NCI-H526 (cell line): ENCODE results near the gene COQ3.
A peak's percentile ranks its signal among the peaks of the same experiment; 100 is the strongest.

Source experiments
- DNase-seq, 2 experiments: peaks; one replicate each; lab custom pipeline; 2025; lab: John Stamatoyannopoulos, UW

COQ3 gene, protein sequence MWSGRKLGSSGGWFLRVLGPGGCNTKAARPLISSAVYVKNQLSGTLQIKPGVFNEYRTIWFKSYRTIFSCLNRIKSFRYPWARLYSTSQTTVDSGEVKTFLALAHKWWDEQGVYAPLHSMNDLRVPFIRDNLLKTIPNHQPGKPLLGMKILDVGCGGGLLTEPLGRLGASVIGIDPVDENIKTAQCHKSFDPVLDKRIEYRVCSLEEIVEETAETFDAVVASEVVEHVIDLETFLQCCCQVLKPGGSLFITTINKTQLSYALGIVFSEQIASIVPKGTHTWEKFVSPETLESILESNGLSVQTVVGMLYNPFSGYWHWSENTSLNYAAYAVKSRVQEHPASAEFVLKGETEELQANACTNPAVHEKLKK

DNA sequence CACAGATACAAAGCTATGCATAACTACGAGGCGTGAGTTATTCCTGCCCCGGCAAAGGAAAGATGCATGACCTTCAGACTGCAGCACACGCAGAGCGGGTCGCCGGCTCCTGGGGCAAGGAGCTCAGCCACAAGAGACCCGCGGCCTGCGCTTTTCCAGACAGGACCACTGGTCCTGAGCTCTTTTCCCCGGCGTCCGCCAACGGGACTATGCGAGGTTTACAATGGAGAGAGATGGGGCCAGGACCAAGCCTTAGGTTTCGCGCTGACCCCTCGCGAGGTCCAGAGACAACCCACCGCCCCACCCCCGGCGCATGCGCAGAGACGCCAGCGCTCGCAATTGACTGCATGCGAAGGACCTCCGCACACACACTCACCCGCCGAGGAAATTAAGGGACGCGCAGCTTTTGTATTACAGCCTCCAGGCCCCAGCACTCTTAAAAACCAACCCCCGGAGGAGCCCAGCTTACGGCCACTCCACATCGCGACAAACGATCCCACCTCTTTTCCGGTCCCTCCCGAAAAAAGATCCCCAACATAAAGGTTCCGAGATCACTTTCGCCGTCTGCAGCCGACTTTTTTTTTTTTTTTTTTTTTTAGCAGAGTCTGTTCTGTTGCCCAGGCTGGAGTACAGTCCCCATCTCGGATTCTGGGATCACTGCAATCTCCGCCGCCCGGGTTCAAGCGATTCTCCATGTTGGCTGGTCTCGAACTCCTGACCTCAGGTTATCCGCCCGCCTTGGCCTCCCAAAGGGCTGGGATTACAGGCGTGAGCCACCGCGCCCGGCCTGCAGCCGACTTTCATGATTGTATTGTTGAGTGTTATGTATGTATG lies at the start of gene COQ3:
COQ3 (minus strand) TSS at position 498 of the 834 bp plus-strand sequence; CDS start at position 482, 16 bp downstream.
- DNase-seq: peak; percentile 74 to 87

DNA sequence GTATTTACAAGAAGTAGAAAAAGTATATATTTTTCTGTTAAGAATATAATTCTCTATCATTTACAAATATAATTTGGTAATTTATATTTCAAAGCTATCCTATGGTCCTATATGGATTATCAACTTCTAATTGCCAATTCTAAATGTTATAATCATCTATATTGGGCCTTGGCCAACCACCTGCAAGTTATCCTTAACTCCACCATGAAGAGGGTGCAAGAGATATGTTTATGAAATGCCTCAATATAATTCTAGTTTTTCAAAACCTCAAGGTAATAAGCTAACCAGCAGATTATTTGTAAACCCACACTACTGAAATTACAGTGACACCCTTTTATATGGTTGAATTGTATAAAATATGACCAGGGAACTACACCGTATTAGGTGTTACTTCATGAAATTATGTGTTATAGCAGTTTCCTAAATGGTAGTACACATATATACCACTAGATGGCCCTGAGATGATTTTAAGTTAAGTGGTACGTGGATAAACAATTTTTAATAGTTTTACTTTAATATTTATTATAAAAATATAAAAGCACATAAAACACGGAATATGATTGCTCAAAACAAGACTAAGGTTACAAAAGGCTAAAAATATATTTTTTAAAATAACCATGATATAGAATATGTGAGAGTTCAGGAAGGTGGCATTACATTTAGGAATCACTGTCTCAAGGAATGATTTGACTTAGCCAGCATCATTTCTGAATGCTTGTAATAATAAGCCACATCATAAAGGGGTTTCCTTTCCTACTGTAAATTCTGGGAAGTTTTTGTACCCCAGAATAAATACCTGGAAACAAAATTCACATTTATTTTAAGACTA lies 40.9 kb upstream of the COQ3 start:
- DNase-seq: peak in 1 of 2 experiments; percentile 31

DNA sequence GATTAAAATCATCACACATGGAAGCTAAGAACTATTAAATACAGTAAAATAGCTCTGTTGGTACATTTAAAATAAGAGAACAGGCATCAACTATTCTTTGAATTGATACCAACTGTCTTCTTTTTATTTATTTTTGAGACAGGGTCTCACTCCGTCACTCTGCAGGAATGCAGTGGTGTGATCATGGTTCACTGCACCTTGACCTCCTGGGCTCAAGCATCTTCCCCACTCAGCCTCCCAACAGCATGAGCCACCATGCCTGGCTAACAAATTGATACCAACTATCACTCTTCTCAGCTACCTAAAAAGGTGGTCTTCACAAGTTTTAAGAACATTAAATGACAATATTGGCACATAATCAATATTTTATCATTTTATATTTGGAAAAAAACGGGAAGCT lies 38.9 kb upstream of the COQ3 start:
- DNase-seq: no peak

DNA sequence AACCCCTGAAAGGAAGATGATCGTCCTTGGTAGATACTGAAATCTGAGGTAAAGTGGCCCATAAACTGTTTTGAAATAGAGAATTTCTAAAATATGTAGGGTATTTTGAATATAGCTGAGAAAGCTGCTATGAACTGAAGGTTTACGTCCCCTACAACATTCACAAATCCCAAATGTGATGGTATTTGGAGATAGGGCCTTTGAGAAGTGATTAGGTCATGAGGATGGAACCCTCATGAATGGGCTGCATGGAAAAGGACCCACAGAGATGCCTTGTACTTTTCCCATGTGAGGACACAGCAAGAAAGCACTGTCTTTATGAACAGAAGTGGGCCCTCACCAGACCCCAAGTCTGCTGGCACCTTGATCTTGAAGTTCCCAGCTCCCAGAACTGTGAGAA lies 37.9 kb upstream of the COQ3 start:
- DNase-seq: no peak

DNA sequence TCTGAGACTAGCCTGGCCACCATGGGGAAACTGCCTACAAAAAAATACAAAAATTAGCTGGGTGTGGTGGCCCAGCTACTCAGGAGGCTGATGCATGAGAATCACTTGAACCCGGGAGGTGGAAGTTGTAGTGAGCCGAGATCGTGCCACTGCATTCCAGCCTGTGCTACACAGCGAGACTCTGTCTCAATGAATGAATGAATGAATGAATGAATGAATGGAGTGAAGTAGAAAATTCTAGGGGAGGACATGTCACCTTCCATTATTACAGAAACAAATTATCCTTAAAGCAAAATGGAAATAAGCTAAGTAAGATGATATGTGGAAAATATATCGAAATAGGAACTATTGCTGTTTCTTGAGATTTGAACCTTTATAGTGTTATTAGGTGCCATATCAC lies 34.0 kb upstream of the COQ3 start:
- no peak for DNase-seq

DNA sequence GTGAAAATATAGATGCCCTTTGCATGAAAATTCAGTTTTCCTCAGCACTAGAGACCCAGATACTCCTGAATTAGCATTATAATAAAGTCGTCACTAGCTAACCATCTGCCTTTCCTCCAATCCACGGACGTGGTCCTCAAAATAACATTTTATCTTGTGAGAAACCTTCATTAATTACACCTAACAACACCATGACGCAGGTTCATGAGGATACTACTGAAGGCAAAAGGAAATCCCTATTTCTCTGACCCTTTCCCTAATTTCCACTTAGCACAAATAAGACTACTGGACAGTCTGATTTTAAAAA lies 32.4 kb upstream of the COQ3 start:
- DNase-seq: no peak

DNA sequence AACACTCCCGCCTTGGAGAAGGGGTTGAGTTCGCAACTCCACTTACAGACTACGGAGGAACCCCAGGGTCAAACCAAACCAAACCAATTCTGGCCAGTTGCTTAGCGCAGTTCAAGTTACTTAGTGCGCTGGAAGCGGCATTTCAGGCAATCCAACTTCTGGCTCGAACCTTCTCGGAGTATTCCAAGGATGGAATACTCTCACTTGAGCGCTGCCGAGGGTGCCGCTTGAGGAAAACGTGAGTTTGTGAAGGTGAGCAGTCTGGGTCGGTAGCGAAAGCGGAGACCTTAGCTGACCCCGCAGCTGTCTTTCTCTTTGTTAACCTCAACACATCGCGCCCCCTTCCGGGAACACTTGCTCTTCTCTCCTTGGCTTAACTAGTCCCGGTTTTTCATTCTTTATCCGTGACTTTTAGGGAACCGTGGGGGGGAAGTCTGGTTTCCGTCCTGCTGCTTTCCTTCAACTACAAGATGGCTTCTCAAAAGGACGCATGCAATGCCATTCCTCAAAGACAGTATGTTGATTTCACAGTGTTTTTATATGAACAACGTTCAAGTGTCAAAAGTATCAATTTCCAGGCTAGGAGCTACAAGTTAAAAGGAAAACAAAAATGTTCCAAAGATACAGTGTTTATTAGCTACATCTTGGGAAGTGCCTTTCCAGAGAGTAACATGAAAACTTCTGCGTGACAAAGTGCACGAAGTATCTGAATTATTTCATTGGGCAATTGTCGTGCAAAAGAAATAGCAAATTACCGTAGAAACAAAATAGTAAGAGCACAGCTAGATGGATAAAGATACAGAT lies 31.9 kb upstream of the COQ3 start:
- DNase-seq: peak; percentile 92 to 95

DNA sequence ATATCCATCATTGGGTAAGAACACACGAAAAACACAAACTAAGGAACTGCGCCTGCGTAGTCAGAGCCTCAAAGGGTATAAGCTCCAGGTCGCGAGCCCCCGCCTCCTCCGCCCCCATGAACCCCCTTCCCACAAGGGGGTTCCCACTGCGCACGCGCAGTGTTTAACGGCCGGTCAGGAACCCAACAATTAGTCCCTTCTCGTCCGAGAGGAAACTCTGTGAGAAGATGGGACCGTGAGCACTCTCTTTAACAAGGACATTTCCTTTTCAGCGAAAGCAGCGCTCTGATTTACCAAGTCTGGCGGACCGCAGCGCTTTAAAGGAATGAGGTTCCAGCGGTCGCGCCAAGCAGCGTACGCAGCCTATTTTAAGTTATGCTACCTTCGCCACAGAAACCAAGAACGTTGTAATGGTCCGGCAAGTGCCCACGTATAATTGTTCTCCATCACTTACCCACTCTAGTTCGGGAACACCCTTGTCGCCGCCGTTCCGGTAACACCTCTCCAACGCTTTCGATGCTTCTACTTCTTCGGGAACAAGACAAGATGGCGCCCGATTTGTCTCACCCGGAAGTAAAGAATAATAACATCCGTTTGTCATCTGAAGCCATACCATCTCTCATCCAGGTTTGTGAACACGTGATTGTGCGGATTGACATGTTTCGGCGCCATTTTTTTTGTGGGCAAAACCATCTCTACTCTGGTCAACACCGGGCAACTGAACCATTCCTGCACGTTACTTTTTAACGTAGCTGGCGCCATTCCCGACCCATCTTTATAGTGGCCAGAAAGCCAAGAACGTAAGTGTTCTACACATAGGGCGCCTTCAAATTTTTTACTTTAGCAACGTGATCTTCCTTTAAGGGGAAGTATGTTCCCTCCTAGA lies 31.0 kb upstream of the COQ3 start, which contains the start of gene PNISR:
PNISR (minus strand) TSS at position 548 of the 886 bp plus-strand sequence. CDS start 10,649 bp downstream, outside the sequence.
- peak; percentile 98 to 99 for DNase-seq

DNA sequence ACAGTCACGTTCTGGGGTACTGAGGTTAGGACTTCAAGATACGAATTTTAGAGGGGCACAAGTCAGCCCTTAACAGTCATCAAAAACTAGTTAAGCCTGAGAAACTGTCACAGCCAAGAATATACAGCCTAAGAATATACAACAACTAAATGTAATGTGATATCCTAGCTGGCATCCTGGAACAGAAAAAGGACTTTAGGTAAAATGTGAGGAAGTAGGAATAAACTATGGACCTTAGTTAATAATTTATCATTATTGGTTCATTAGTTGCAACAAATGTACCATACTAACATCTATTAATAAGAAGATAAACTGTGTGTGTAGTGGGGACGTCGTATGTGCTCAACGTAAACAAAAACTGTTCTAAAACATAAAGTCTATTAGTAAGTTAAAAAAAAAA lies 30.0 kb upstream of the COQ3 start:
- DNase-seq: no peak

DNA sequence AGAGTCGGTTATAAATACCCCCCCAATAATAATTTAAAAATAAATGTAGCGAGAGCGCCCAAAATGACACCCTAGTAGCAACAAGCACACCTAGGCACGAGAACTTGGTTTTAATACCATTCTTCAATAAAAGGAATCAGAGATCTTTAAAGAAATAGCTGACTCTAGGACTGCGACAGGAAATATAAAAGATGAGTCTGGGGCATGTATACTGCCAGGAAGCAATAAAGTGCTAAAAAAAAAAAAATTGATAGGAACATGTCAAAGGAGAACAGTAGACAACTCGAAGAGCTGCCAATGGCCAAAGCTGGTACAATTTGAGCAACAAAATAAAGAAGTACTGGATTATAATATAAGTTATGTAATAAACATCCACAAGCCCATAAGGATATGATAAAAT lies 28.9 kb upstream of the COQ3 start:
- no peak for DNase-seq

DNA sequence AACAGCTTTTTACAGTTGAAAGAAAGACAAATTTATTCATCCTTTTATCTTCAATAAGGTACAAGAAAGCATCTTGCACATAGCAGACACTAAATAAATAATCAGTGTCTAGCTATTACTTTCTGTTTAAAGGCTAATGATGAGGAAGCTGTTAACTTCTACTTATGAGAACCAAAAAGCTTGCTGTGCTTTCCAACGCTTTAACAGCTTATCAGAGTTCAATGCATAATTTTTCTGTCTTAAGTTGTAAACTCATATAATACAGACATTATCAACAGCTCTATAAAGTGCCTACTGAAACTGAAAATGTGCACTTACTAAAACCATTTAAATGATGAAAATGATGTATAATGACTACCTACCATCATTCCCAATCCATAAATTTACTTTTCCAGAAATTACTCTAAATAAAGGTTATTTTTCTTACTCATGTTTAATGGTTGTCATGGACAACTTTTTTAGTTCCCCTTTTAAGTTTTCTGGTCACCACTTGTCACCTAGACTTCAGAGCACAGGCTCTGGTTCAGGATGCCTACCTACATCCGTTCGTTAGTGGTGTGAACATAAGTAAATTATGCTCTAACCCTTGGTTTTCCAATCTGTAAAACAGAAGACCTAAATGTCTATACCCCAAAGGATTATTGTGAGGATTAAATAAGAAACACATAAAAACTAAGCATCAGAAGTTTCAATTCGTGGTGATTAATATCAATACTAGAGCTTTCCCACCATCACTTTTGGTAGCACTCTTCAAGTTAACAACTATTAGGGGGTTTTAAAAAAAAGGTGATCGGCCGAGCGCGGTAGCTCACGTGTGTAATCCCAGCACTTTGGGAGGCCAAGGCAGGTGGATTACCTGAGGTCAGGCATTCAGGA lies 23.1 kb upstream of the COQ3 start:
- no peak for DNase-seq

DNA sequence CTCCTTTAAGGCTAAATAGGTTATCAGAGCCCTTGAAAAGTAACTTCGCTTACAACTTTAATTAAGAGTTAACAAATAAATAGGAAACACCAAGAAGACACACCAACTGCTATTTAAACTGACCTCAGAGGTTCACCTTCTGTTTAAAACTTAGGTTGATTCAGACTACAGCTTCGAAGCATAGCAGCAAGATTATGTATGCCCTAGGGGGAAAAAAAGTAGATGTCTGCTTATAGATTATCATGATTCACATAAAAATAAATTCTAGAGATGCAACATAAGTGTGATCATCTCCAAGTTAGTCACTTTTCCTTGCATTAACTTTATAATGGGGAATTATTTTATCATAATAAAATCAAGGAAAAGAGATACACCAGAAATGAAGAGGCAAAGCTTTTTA lies 22.2 kb upstream of the COQ3 start:
- no peak for DNase-seq

DNA sequence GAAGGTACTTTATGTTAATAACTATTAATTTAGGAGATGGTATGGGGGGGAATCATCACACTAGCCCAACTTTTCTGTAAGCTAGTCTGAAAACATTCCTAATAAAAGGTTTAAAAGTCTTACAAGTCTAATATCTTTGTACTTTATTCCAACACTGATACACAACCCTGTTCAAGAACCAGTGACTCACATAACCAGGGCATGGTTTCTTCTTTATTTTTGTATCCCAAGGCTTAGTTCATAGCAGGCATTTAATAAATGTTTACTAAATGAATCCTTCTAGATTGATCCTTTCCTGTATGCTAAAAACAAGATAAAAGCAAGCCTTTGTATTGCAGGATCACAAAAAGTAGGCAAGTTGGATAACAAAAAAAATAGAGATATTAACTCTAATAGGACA lies 21.5 kb upstream of the COQ3 start:
- DNase-seq: no peak

DNA sequence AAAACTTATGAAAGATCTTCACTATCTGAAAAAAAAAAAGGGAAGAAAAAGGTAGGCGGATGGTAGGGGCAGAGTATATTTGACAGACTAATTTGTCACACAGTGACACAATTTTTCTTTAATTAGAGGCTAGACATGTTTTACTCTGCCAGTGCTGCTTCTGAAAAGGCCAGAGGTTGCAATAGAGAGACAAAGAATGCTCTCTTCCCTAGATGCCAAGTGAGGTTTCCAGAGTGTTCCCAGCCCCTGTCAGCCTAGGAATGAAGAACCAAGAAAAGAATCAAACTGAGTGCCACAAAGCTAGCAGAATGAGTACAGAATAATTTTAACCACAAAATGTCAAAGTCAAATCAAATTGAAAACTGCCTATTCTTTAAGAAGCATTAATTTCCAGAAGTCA lies 18.1 kb upstream of the COQ3 start:
- no peak for DNase-seq

DNA sequence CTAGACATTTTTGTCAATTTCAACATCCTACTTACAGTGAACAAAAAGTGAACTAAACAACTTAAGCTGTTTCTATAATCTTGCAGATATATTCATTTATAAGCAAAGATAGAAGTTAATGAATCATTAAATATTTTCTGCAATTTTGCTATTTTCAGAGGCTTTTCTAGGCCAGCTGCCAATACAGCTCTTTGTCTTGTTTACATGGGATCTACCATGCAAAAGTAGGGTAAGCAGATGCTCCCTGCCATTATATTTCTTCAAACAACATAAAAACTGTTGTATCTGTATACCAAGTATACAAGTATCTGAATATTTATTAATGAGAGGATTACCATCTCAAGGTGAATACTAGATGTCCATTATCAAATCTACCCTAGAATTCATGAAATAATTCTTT lies 15.7 kb upstream of the COQ3 start:
- no peak for DNase-seq

DNA sequence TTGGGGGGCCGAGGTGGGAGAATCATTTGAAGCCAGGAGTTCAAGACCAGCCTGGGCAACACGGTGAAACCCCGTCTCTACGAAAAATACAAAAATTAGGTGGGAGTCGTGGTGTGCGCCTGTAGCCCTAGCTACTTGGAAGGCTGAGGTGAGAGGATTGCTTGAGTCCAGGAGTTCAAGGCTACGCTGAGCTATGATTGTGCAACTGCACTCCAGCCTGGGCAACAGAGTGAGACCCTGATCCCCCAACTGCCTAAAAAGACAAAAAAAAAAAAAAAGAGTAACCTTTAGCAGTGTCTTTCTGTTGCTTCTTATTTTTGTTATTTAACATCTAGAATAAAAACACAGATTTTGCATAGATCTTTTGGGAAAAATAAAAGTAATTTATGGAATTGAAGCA lies 13.1 kb upstream of the COQ3 start:
- no peak for DNase-seq

DNA sequence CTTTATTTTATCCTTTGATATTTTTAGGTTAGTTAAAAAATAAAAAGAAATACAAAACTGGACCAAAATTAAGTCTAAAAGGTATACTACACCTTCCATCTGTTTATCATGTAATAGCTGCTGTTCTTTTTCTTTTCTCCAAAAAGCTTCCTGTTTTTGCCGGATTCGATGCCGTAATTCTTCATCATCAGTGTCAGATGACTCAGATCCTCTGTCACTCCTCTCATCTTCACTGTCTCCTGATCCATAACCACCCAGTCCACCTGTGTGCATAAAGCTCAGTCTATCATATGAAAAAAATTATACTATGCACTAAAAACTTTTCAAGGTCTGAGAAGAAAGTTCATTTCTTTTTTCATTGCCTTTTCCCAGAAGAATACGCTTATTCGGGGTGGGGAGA lies 8.5 kb upstream of the COQ3 start:
- DNase-seq: no peak

DNA sequence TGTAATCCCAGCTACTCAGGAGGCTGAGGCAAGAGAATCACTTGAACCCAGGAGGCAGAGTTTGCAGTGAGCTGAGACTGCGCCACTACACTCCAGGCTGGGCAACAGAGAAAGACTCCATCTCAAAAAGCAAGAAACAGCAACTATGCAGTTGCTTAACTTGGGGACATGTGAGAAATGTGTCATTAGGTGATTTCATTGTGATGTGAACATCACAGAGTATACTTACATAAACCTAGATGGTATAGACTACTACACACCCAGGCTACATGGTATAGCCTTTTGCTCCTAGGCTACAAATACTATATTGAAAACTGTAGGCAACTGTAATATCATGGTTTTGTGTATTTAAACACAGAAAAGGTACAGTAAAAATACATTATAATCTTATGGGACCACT lies 3.3 kb upstream of the COQ3 start:
- DNase-seq: no peak

DNA sequence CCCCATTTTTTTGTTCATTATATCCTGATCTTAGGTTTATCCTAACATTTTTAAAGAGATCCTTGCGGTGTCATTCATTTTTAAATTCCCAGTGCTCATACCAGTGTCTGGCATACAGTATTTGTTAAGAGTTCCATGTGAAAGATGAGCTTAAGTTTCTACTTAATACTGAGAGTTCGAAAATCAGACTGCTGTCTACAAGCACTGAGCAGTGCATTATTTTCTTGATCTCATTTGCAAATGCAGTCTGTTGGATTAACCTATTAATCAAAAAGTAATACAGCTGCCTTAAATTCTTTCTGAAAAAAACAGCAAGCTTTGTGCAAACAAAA lies 663 bp downstream of the COQ3 start:
- no peak for DNase-seq

DNA sequence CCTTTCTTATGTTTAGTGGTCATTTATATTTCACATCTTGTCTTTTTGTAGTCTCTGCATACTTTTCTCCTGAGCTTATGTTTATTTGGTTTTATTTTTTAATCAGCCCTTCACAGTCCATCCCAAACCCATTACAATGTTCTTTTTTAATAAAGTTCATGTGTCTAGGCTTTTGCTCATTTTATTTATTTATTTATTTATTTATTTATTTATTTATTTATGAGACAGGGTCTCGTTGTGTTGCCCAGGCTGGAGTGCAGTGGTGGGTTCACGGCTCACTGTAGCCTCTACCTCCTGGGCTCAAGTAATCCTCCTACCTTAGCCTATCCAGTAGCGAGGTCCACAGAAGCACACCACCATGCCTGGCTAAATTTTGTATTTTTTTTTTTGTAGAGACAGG lies 3.1 kb downstream of the COQ3 start:
- DNase-seq: no peak
